GM23248 (cell line): ENCODE results near the gene EEF2K. TPM values are rescaled to one million over a fixed set of nuclear protein-coding genes. Genes with fewer than 3 reads are reported as not detected.

Experiments
- DNase-seq: peaks from one replicate; pipeline ENCODE4 v3.0.0-alpha.2; 2015
- H2AFZ ChIP-seq: fragments of 200-600 bp; sonication (generic); 2 replicates; pipeline ENCODE4 v1.6.1; 2016; ENCODE audit warnings: antibody characterized with exemption
- H3F3A ChIP-seq: fragments of 200-600 bp; sonication (generic); 2 replicates; pipeline ENCODE4 v1.6.1; 2016; ENCODE audit warnings: mild to moderate bottlenecking, antibody characterized with exemption, mixed run types; ENCODE audit not compliant: insufficient read depth
- H3K27ac ChIP-seq: fragments of 200-600 bp; sonication (generic); 2 replicates; pipeline ENCODE4 v1.5.1; 2016; ENCODE audit warnings: mild to moderate bottlenecking
- H3K27me3 ChIP-seq: fragments of 200-600 bp; sonication (generic); replicated peaks from 2 replicates; pipeline ENCODE4 v1.6.1; 2016; ENCODE audit warnings: mild to moderate bottlenecking; ENCODE audit not compliant: insufficient read depth
- H3K36me3 ChIP-seq: fragments of 200-600 bp; sonication (generic); 2 replicates; pipeline ENCODE4 v1.6.1; 2016; ENCODE audit warnings: low read depth, mild to moderate bottlenecking
- H3K4me1 ChIP-seq: fragments of 200-600 bp; sonication (generic); 2 replicates; pipeline ENCODE4 v1.6.1; 2016; ENCODE audit warnings: mild to moderate bottlenecking; ENCODE audit not compliant: insufficient read depth
- H3K4me2 ChIP-seq: fragments of 200-600 bp; sonication (generic); one replicate; pipeline ENCODE4 v1.6.1; 2016; ENCODE audit warnings: mild to moderate bottlenecking; ENCODE audit not compliant: unreplicated experiment
- H3K4me3 ChIP-seq: fragments of 200-600 bp; sonication (generic); 2 replicates; pipeline ENCODE4 v1.5.1; 2016; ENCODE audit warnings: mild to moderate bottlenecking
- H3K79me2 ChIP-seq: fragments of 200-600 bp; sonication (generic); 2 replicates; pipeline ENCODE4 v1.6.1; 2016; ENCODE audit warnings: mild to moderate bottlenecking; ENCODE audit not compliant: insufficient read depth
- H3K9ac ChIP-seq: fragments of 200-600 bp; sonication (generic); 2 replicates; pipeline ENCODE4 v1.6.1; 2016; ENCODE audit warnings: mild to moderate bottlenecking
- H3K9me2 ChIP-seq: fragments of 200-600 bp; sonication (generic); 2 replicates; pipeline ENCODE4 v1.6.1; 2016; ENCODE audit warnings: mixed run types, mild to moderate bottlenecking, moderate library complexity; ENCODE audit not compliant: insufficient read depth
- H3K9me3 ChIP-seq: fragments of 200-600 bp; sonication (generic); one replicate; pipeline ENCODE4 v1.6.1; 2017; ENCODE audit warnings: low read depth
- H4K20me1 ChIP-seq: fragments of 200-600 bp; sonication (generic); 2 replicates; pipeline ENCODE4 v1.6.0; 2016; ENCODE audit not compliant: insufficient read depth
- EZH2 ChIP-seq: fragments of 200-600 bp; sonication (generic); IDR thresholded peaks from 2 replicates; pipeline ENCODE4 v1.6.1; 2018; ENCODE audit warnings: antibody characterized with exemption, mild to moderate bottlenecking; ENCODE audit not compliant: insufficient read depth, poor library complexity, severe bottlenecking
- EZH2phosphoT487 ChIP-seq: fragments of 200-600 bp; sonication (generic); IDR thresholded peaks from 2 replicates; pipeline ENCODE4 v1.6.1; 2018; ENCODE audit warnings: antibody characterized with exemption, moderate library complexity, mild to moderate bottlenecking, low read depth; ENCODE audit not compliant: insufficient read depth
- WGBS, 2 experiments: methylation state at CpG; one replicate each; pipeline ENCODE4 v1.1.6; 2015 to 2017; ENCODE audit warnings: low lambda C conversion rate in 2 of 2, low coverage in 1 of 2; ENCODE audit errors: missing lambda C conversion rate in 2 of 2; 5-methylcytosine and 5-hydroxymethylcytosine counted together
- in situ Hi-C: fragments of 300-500 bp; cut with MboI; formaldehyde crosslinking; loops from 2 replicates; pipeline ENCODE4 v1.15.0; 2020
- polyA plus RNA-seq: library from polyadenylated mRNA; unstranded; fragments of >200 nt; fragmentation: Nextera tagmentation; extraction: Ambion mirVana; gene quantifications from 2 replicates; pipeline ENCODE4 v1.2.1, GENCODE V29; 2016
- total RNA-seq: library from RNA; depleted of rRNA; stranded (reverse); fragments of >200 nt; shearing (Covaris generic); gene quantifications from 2 replicates; pipeline ENCODE4 v1.2.3, GENCODE V29; 2014

EEF2K gene
- total and polyA plus RNA-seq, 2 experiments from 2014 or later = 8.7 to 16.6 TPM

DNA sequence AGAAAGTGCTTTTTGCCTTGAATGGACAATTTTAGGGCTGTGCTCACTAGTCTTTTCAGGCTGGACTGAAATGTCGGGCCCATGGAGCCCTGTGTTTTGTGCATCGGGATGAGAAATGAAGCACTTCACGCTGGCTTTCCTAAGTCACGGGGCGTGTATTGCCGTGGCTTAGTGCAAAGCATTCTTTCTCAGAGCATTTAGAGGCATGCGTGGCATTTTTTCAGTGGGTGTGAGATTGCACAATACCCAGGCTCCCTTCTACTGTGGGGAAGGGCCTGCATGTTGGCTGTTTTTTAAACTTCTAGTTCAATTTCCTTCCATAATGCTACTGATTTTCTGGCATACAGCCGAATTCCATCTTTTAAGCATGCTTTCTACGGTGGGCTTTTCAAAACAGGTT is 78.6 kb downstream of the EEF2K start:
- Histone ChIP-seq H3K36me3 (peaks cover 44% of the 10 kb centered on the region), H3F3A (no peaks in the 10 kb centered on the region), H2AFZ (no peak overlapping the region), H3K27ac (no peak overlapping the region), H3K9me2 (no peaks in the 10 kb centered on the region), H3K9ac (no peak overlapping the region), H3K4me3 (no peak overlapping the region), H3K27me3 (no peaks in the 10 kb centered on the region), H3K9me3 (no peaks in the 10 kb centered on the region), H3K4me1 (no peaks in the 10 kb centered on the region), H3K79me2 (no peaks in the 10 kb centered on the region), H3K4me2 (no peak overlapping the region), H4K20me1 (no peaks in the 10 kb centered on the region)
- peak; percentile 54 for DNase-seq
- WGBS, 2 experiments = 57 to 60% methylated on average over 9 of the region's 9 CpGs
- in situ Hi-C loops = no loop called here
- TF ChIP-seq EZH2phosphoT487 (no peak), EZH2 (no peak)

DNA sequence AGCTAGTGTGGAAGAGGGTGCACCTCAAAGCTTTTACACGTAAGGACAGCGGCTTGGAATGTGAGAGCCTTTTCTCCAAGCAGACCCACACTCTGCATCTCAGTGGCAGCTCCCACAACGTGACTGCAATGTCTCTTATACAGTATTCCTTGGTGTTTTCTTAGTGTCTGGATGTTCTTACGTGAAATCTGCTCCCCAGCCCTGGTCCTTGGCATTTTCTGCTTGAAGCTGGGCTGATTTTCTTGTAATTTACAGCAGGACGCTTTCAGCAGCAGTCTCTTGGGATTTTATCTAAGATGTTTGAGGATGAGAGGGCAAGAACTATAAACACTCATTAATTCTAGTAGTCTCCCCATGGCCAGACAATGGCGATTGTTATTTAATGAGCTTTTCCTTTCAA is 79.0 kb downstream of the EEF2K start:
- Histone ChIP-seq H3K9ac (no peak overlapping the region), H4K20me1 (no peaks in the 10 kb centered on the region), H3K27me3 (no peaks in the 10 kb centered on the region), H2AFZ (no peak overlapping the region), H3K27ac (no peak overlapping the region), H3K36me3 (peaks cover 44% of the 10 kb centered on the region), H3K9me3 (no peaks in the 10 kb centered on the region), H3K4me1 (no peaks in the 10 kb centered on the region), H3K79me2 (no peaks in the 10 kb centered on the region), H3K9me2 (no peaks in the 10 kb centered on the region), H3K4me2 (no peak overlapping the region), H3F3A (no peaks in the 10 kb centered on the region), H3K4me3 (no peak overlapping the region)
- DNase-seq = no peak
- in situ Hi-C loops = no loop called here
- TF ChIP-seq EZH2 (no peak), EZH2phosphoT487 (no peak)
- 91 to 94% methylated on average over 6 of the region's 6 CpGs for WGBS, 2 experiments

DNA sequence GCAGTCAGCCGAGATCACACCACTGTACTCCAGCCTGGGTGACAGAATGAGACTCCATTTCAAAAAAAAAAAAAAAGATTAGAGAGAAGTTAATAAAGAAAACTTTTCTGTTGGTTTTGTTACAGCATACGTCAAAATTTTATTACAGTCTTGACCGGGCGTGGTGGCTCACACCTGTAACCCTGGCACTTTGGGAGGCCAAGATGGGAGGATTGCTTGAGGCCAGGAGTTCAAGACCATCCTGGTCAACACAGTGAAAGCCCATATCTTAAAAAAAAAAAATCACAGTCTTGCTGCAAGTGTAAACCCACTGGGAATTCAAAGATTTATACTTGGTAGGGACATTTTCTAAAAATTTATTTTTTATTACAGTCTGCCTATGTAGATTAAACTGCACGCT is 84.9 kb downstream of the EEF2K start:
- H3K9ac ChIP-seq = no peak overlapping the region
- no peak overlapping the region for H3K4me3 ChIP-seq
- no peaks in the 10 kb centered on the region for H3K79me2 ChIP-seq
- H3K9me3 ChIP-seq = no peaks in the 10 kb centered on the region
- H4K20me1 ChIP-seq = no peaks in the 10 kb centered on the region
- H3F3A ChIP-seq = 0 out of 2 replicates have a peak, but pooled peaks cover 6% of the 10 kb centered on the region
- in situ Hi-C loops = no loop called here
- H2AFZ ChIP-seq = no peak overlapping the region
- no peak overlapping the region for H3K27ac ChIP-seq
- H3K9me2 ChIP-seq = no peaks in the 10 kb centered on the region
- TF ChIP-seq EZH2phosphoT487 = no peak
- no peak for TF ChIP-seq EZH2
- no peak overlapping the region for H3K4me2 ChIP-seq
- H3K4me1 ChIP-seq = no peaks in the 10 kb centered on the region; the same call in 1 of the 2 replicates
- H3K36me3 ChIP-seq = 0 out of 2 replicates have a peak, but pooled peaks cover 3% of the 10 kb centered on the region
- 98% methylated on average over 5 of the region's 5 CpGs for WGBS, 2 experiments
- no peaks in the 10 kb centered on the region for H3K27me3 ChIP-seq
- DNase-seq = no peak

DNA sequence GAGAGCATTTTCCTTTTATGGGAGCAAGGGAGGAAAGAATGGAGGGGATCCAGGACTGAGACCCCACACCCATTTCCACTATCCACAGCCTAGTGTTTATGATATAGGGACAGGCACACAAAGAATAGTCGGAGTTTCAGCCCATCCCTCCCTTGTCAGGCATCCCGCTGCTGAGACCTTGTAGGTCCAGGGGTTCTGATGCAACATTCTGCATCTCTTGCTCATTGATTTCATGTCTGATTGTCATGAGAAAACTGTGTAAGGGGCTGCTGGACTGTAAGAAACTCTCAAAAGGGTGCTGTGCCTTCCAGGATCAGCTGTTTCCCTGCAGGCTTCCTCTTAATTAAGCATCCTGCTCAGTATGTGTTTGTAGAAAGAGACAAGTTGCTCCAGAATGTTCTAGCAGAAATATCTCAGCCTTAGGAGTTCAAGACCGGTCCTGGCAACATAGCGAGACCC is 85.8 kb downstream of the EEF2K start:
- Histone ChIP-seq H4K20me1 (no peaks in the 10 kb centered on the region), H3K79me2 (no peaks in the 10 kb centered on the region), H3K4me1 (no peaks in the 10 kb centered on the region; the same call in 1 of the 2 replicates), H3K27me3 (no peaks in the 10 kb centered on the region), H3K27ac (peak overlapping the region; percentile 39; the same call in 1 of the 2 replicates), H3K4me2 (no peak overlapping the region), H3K36me3 (0 out of 2 replicates have a peak, but pooled peaks cover 3% of the 10 kb centered on the region), H2AFZ (peak overlapping the region; percentile 58), H3K4me3 (no peak overlapping the region), H3F3A (0 out of 2 replicates have a peak, but pooled peaks cover 6% of the 10 kb centered on the region), H3K9me3 (no peaks in the 10 kb centered on the region), H3K9me2 (no peaks in the 10 kb centered on the region), H3K9ac (no peak overlapping the region)
- 55 to 58% methylated on average over 4 of the region's 4 CpGs for WGBS, 2 experiments
- in situ Hi-C loops = no loop called here
- DNase-seq = peak; percentile 32
- TF ChIP-seq EZH2phosphoT487 (no peak), EZH2 (no peak)

DNA sequence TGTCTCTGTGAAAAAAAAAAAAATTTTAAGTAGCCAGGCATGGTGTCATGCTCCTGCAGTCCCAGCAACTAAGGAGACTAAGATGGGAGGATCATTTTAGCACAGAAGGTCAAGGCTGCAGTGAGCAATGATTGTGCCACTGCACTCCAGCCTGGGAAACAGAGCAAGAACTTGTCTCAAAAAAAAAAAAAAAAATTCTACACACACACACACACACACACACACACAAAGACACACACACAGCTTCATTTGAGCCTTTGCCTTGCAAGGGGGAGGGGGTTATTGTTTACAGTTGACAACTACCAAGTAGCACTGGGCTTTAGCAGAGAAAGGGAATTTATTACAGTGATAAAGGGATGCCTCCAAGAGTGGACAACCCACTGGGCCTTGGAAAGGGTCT is 86.2 kb downstream of the EEF2K start:
- no peak overlapping the region for H2AFZ ChIP-seq
- H3K4me2 ChIP-seq = no peak overlapping the region
- H3K27me3 ChIP-seq = no peaks in the 10 kb centered on the region
- 0 out of 2 replicates have a peak, but pooled peaks cover 6% of the 10 kb centered on the region for H3F3A ChIP-seq
- H3K4me3 ChIP-seq = no peak overlapping the region
- H3K27ac ChIP-seq = peak overlapping the region; percentile 39; the same call in 1 of the 2 replicates
- in situ Hi-C loops = no loop called here
- no peaks in the 10 kb centered on the region for H3K9me3 ChIP-seq
- no peaks in the 10 kb centered on the region for H4K20me1 ChIP-seq
- no peaks in the 10 kb centered on the region; the same call in 1 of the 2 replicates for H3K4me1 ChIP-seq
- TF ChIP-seq EZH2phosphoT487 = no peak
- no peak for TF ChIP-seq EZH2
- H3K79me2 ChIP-seq = no peaks in the 10 kb centered on the region
- H3K9ac ChIP-seq = no peak overlapping the region
- no peak for DNase-seq
- H3K9me2 ChIP-seq = no peaks in the 10 kb centered on the region
- H3K36me3 ChIP-seq = 0 out of 2 replicates have a peak, but pooled peaks cover 1% of the 10 kb centered on the region
